ENCODE results near the gene UHRF2.
"Not testable (repeated sequence)": the region's sequence is repeated elsewhere in the genome, so short reads cannot be mapped to it uniquely, and the experiment has no call there.

The UHRF2 gene

DNA sequence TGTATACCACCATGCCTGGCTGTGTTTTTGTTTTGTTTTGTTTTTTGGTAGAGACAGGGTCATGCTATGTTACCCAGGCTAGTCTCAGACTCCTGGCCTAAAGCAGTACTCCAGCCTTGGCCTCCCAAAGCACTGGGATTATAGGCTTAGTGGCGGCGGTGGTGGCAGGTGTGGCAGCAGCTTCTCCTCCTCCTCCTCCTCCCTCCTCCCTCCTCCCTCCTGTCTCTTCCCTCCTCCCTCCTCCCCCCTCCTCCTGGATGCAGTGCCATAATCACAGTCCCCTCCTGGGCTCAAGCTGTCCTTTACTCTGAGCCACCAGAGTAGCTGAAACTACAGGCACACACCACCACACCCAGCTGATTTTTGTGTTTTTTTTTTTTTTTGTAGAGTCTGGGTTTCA, 71.2 kb downstream of the UHRF2 start:
- no peak for DNase-seq (ENCODE audit: low spot score in 2 of 2)
- Mint-ChIP-seq H3K9me3 (no peaks in the 10 kb centered on the region), H3K27ac (no peak overlapping the region), H3K4me3 (no peak overlapping the region), H3K27me3 (no peaks in the 10 kb centered on the region), H3K4me1 (no peaks in the 10 kb centered on the region), H3K36me3 (peaks cover 17% of the 10 kb centered on the region)
- no peak for ATAC-seq (ENCODE audit: low read depth)

DNA sequence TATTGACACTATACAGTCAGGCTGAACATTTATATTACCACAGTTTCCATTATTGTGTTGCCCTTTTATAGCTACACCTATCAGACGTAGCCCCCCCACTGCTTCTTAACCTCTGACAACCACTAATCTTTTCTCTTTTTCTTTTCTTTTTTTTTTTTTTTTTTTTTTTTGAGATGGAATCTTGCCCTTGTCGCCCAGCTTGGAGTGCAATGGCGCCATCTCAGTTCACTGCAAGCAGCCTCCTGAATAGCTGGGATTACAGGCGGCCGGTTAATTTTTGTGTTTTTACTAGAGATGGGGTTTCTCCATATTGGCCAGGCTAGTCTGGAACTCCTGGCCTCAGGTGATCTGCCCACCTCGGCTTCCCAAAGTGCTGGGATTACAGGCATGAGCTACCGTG, 75.4 kb downstream of the UHRF2 start:
- H3K27ac Mint-ChIP-seq, result no peak overlapping the region
- H3K4me3 Mint-ChIP-seq, result no peak overlapping the region
- H3K36me3 Mint-ChIP-seq, result peaks cover 23% of the 10 kb centered on the region
- no peaks in the 10 kb centered on the region for H3K27me3 Mint-ChIP-seq
- no peak for ATAC-seq (ENCODE audit: low read depth)
- H3K4me1 Mint-ChIP-seq, result no peaks in the 10 kb centered on the region
- no peaks in the 10 kb centered on the region for H3K9me3 Mint-ChIP-seq
- no peak for DNase-seq (ENCODE audit: low spot score in 2 of 2)

DNA sequence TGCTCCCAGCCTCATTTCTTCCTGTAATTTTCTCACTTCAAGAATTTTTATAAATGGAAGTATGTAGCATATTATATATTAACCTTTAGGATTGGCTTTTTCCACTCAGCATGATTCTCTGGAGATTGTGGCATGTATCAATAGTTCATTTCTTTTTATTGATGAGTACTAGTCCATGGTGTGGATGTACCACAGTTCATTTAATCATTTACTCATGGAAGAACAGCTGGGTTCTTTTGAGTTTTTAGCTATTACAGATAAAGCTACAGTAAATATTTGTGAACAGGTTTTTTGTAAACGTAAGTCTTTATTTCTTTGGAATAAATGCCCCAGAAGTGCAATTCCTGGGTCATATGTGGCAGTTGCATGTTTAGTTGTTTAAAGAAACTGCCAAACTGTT, 76.1 kb downstream of the UHRF2 start:
- no peak overlapping the region for H3K27ac Mint-ChIP-seq
- no peak for ATAC-seq (ENCODE audit: low read depth)
- no peaks in the 10 kb centered on the region for H3K9me3 Mint-ChIP-seq
- H3K4me3 Mint-ChIP-seq, result no peak overlapping the region
- H3K36me3 Mint-ChIP-seq, result peaks cover 25% of the 10 kb centered on the region
- no peaks in the 10 kb centered on the region for H3K27me3 Mint-ChIP-seq
- DNase-seq (ENCODE audit: low spot score in 2 of 2), result no peak
- H3K4me1 Mint-ChIP-seq, result no peaks in the 10 kb centered on the region

DNA sequence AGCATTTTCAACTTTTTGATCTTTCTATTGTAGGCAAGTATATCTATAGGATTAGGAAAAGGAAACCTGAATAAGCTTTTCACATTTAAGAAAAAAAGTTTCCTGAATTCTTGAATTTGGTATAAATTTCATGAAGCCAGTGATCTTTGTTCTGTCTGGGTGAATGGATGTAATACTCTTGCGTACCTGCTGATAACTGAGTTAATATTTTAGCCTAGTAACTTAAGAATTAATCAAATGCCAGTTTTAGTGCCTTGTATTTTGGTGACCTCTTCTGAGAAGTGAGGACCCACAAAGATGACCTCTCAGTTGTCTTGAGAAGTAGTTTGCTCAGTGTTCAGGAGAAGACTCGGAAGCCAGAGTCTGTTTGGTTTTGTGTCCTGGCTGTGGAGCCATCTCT, 77.9 kb downstream of the UHRF2 start:
- H3K4me1 Mint-ChIP-seq, result no peaks in the 10 kb centered on the region
- no peaks in the 10 kb centered on the region for H3K27me3 Mint-ChIP-seq
- ATAC-seq (ENCODE audit: low read depth) (no peak), DNase-seq (ENCODE audit: low spot score in 2 of 2) (no peak)
- peaks cover 25% of the 10 kb centered on the region for H3K36me3 Mint-ChIP-seq
- no peak overlapping the region for H3K27ac Mint-ChIP-seq
- no peaks in the 10 kb centered on the region for H3K9me3 Mint-ChIP-seq
- no peak overlapping the region for H3K4me3 Mint-ChIP-seq

DNA sequence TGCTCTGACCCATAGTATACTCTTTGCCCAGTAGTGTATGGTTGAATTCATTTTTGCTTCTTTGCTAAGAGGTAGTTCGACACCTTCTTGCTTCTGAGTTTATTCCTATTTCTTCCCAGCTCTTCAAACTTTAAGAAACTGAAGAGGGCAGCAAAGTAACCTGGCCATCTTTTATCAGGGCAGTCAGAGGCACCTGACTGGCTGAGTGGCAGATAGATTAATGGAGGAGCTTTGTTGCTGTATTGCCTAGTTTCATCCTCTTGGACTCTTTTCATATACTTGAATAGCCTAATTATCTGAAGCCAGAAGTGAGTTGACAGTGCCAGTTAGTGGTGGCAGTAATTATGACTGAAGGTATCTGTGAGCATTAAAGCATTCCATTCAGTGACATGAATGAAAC, 82.5 kb downstream of the UHRF2 start:
- H3K4me3 Mint-ChIP-seq, result no peak overlapping the region
- no peak for ATAC-seq (ENCODE audit: low read depth)
- H3K27me3 Mint-ChIP-seq, result no peaks in the 10 kb centered on the region
- peak overlapping the region; percentile 20 for H3K27ac Mint-ChIP-seq
- H3K36me3 Mint-ChIP-seq, result peaks cover 22% of the 10 kb centered on the region
- no peaks in the 10 kb centered on the region for H3K9me3 Mint-ChIP-seq
- no peak for DNase-seq (ENCODE audit: low spot score in 2 of 2)
- no peaks in the 10 kb centered on the region for H3K4me1 Mint-ChIP-seq

DNA sequence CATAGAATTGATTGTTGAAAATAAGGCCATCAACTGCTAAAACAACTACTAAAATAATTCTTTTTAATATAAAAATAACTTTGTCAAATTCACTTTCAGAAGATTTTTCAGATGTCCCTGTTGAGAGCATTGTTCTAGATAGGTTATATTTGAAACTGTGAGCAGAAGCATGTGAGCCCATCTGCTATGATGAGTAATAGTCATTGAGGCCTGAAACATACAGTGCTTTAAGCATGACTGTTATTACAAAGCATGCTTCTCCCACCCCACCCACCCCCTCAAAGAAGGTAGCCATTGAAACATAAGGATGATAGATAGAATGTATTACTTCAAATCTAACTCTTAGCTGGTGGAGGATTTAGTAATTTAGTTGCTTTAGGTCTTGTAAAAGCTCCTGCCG, 86.0 kb downstream of the UHRF2 start:
- no peaks in the 10 kb centered on the region for H3K27me3 Mint-ChIP-seq
- no peaks in the 10 kb centered on the region for H3K4me1 Mint-ChIP-seq
- DNase-seq (ENCODE audit: low spot score in 2 of 2) (no peak), ATAC-seq (ENCODE audit: low read depth) (no peak)
- peak overlapping the region; percentile 50 for H3K27ac Mint-ChIP-seq
- no peaks in the 10 kb centered on the region for H3K9me3 Mint-ChIP-seq
- H3K4me3 Mint-ChIP-seq, result no peak overlapping the region
- H3K36me3 Mint-ChIP-seq, result peaks cover 34% of the 10 kb centered on the region

DNA sequence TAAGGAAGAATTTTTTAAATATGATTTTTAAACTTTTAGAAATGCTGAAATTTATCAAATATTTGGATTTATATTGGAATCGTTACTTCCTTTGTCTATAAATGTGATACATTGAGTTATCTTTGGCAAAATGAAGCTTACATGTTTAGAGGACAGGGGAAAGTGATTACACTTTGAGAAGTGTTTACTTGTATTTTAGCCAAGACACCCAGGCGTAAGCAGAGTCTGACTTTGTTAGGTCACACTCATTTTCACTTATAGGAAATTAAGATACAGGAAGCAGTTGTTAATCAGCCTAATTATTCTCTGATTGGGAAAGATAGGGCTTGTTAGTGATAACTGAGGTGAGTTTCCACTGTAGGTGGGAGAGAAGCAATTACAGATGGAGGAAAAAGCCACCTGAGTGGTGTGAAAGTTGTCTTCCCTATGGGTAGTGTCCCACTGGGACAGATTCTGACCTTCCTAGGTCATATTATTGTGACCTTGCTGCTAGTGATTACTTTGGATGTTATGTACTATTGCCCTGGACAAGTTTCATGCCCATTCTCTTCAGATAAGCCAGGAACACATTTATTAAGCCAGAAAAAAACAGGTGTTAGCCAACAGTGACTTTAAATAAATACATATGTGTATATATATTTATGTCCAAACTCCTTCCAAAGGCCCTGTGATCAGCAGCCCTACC, 88.7 kb downstream of the UHRF2 start:
- DNase-seq (ENCODE audit: low spot score in 2 of 2), result no peak
- H3K27me3 Mint-ChIP-seq, result no peaks in the 10 kb centered on the region
- H3K9me3 Mint-ChIP-seq, result no peaks in the 10 kb centered on the region
- peak overlapping the region; percentile 45 for H3K27ac Mint-ChIP-seq
- ATAC-seq (ENCODE audit: low read depth), result no peak
- no peaks in the 10 kb centered on the region for H3K4me1 Mint-ChIP-seq
- no peak overlapping the region for H3K4me3 Mint-ChIP-seq
- H3K36me3 Mint-ChIP-seq, result peaks cover 42% of the 10 kb centered on the region

DNA sequence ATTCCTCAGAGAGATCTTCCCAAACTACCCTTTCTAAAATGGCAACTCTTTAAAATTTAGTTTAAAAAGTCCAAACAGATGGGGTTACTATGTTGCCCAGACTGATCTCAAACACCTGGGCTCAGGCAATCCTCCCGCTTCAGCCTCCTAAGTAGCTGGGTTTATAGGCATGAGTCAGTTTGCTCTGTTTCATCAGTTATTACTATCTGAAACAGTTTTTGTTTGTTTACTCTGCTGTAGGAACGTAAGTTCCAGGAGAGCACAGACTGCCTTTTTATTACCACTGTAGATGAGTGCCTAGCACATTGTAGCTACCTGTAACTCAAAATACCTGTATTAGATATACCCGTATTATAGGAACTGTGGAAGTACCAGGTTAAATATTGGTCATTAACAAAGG, 89.4 kb downstream of the UHRF2 start:
- H3K4me3 Mint-ChIP-seq, result no peak overlapping the region
- H3K36me3 Mint-ChIP-seq, result peaks cover 39% of the 10 kb centered on the region
- DNase-seq (ENCODE audit: low spot score in 2 of 2) (no peak), ATAC-seq (ENCODE audit: low read depth) (no peak)
- H3K9me3 Mint-ChIP-seq, result no peaks in the 10 kb centered on the region
- H3K27ac Mint-ChIP-seq, result no peak overlapping the region
- H3K27me3 Mint-ChIP-seq, result no peaks in the 10 kb centered on the region
- no peaks in the 10 kb centered on the region for H3K4me1 Mint-ChIP-seq

DNA sequence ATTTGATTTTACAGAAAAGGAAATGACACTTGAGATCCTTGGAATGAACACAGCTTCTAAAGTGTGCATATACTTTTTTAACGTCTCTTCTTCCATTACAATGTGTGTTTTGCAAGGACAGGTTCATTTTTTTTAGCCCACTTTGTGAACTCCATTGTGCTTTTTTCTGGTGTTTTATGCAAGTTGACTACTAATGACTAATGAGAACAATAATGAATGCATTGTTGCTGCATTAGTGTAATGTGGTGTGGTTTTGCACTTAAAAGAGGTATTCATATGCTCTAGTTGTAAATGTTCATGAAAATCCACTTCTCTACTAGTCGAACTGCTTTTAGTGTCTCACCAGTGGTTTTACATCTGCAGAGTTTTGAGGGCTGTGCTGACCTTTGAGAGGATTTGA, 93.6 kb downstream of the UHRF2 start:
- Mint-ChIP-seq H3K9me3 (no peaks in the 10 kb centered on the region), H3K27ac (no peak overlapping the region), H3K36me3 (peaks cover 31% of the 10 kb centered on the region), H3K4me3 (no peak overlapping the region), H3K4me1 (no peaks in the 10 kb centered on the region), H3K27me3 (no peaks in the 10 kb centered on the region)
- DNase-seq (ENCODE audit: low spot score in 2 of 2) (no peak), ATAC-seq (ENCODE audit: low read depth) (no peak)

DNA sequence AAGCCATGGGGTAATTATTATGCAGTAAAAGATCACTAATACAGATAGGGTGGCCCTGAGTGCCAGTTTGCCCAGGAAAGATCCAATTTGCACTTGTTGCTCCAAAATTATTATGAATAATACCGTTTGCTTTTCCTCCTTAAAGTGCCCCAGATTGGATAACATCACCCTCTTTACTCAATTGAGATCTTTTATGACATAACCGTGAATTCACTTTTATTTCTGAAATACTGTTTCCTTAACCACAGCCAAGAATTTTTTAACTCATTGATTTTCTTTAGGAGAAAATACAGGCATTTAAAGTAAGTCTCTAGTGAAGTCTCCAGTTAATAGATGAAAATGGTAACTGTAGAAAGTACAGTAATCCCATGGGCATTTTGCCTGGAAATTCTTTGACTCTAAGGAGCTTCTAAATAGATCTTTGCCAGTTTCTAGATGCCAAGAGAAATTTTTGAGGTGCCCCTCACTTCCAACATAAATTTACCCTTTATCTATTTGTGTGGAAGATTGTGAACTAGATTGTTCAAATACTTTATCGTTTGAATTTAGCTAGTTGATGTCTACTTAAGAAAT, 99.2 kb downstream of the UHRF2 start:
- DNase-seq (ENCODE audit: low spot score in 2 of 2) (no peak), ATAC-seq (ENCODE audit: low read depth) (no peak)
- peaks cover 9% of the 10 kb centered on the region for H3K36me3 Mint-ChIP-seq
- H3K27me3 Mint-ChIP-seq, result no peaks in the 10 kb centered on the region
- H3K27ac Mint-ChIP-seq, result peak overlapping the region; percentile 36
- no peak overlapping the region for H3K4me3 Mint-ChIP-seq
- H3K4me1 Mint-ChIP-seq, result no peaks in the 10 kb centered on the region
- peaks cover 4% of the 10 kb centered on the region for H3K9me3 Mint-ChIP-seq

DNA sequence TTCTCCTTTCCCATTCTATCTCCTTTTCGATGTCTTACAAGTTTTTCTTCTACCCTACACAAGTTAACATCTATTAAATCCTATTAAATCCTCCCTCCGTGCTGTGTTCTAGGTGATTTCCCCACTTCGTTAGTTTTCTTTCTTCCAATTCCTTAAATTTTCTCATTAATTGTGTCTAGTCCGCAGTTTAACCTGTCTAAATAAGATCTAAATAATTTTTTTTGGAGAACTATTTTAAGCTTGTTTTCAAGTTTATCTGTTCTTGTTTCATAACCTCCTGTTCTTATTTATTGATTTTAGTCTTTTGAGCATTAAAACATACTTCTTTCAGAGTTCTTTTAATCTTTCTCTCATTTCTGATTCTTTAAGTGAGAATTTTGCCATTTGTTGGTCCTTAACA, 109.3 kb downstream of the UHRF2 start:
- DNase-seq (ENCODE audit: low spot score in 2 of 2) (no peak), ATAC-seq (ENCODE audit: low read depth) (no peak)
- Mint-ChIP-seq H3K36me3 (peaks cover 33% of the 10 kb centered on the region), H3K9me3 (peaks cover 5% of the 10 kb centered on the region), H3K4me3 (no peak overlapping the region), H3K27me3 (no peaks in the 10 kb centered on the region), H3K4me1 (no peaks in the 10 kb centered on the region), H3K27ac (no peak overlapping the region)

DNA sequence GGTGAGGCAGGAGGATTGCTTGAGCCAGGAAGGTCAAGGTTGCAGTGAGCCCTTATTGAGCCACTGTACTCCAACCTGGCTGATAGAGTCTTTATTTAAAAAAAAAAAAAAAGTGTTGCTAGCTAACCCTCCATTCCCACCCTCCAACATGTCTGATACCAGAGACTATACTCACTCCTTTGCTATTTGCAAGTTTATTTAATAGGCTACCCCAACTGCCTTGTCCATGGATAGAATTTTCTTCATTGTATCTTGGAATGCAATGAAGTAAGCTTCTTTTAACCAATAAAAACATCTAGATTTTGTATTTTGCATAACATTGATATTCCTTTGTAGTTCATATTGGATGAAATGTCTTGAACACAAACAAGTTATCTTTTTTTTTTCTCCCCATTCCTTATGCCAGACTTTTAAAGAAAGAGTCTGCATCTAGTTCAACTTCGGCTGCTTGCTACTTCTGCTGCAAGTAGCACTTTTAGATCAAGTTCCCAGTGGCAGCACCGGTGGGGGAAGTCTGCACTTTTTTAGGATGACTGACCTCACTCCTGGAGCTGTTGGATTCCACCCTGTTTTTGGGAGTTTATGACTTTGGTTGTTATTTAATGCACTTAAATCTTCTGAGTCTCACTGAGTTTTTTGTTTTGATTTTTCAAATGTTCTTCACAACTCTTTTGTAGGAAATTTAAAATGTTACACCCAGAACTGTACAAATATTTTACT, 112.5 kb downstream of the UHRF2 start:
- ATAC-seq (ENCODE audit: low read depth), result no peak
- Mint-ChIP-seq H3K27me3 (no peaks in the 10 kb centered on the region), H3K27ac (no peak overlapping the region), H3K4me3 (no peak overlapping the region), H3K4me1 (no peaks in the 10 kb centered on the region), H3K36me3 (peaks cover 21% of the 10 kb centered on the region), H3K9me3 (peaks cover 5% of the 10 kb centered on the region)
- no peak for DNase-seq (ENCODE audit: low spot score in 2 of 2)

DNA sequence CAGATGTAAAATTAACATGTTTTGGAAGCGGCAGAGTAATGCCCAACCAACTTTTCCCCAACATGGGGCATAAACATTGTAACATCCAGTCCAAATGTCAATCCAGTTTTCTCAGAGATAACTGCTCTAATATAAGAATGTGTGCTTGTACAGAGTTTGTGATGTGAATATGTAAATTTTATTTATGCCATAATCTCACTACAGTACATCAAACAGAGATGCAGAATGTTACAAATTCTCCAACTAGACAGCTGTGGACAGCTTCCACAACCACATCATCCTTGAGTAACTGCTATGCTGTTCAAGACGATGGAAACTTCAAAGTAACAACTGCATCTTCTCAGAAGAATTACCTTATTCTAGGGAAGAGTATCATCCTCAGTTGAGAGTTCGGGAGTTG, 122.6 kb downstream of the UHRF2 start:
- Mint-ChIP-seq H3K36me3 (no peaks in the 10 kb centered on the region), H3K9me3 (no peaks in the 10 kb centered on the region), H3K27ac (no peak overlapping the region), H3K4me1 (no peaks in the 10 kb centered on the region), H3K27me3 (peaks cover 2% of the 10 kb centered on the region), H3K4me3 (no peak overlapping the region)
- DNase-seq (ENCODE audit: low spot score in 2 of 2) (no peak), ATAC-seq (ENCODE audit: low read depth) (no peak)

DNA sequence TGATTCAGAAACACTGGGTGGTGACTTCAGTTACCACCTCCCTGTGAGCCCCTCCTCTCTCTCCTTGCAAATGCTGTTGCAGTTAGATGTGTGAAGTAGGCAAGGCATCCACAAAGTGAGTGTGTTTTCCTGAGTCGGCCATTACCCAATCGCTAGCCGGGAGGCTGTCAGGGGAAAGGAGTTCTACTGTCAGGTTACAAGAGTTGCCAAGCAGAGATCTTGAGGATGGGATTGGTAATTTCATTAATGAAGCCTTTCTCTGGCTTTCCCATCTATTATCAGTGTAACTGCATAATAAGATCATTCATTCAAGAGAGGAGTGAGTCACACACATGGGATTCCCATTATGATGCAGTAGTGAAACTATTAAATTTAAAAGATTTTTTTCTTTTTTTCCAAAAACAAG, 125.7 kb downstream of the UHRF2 start:
- Mint-ChIP-seq H3K9me3 (no peaks in the 10 kb centered on the region), H3K27me3 (peaks cover 2% of the 10 kb centered on the region), H3K27ac (no peak overlapping the region), H3K36me3 (no peaks in the 10 kb centered on the region), H3K4me3 (no peak overlapping the region), H3K4me1 (no peaks in the 10 kb centered on the region)
- ATAC-seq (ENCODE audit: low read depth), result no peak
- no peak for DNase-seq (ENCODE audit: low spot score in 2 of 2)

DNA sequence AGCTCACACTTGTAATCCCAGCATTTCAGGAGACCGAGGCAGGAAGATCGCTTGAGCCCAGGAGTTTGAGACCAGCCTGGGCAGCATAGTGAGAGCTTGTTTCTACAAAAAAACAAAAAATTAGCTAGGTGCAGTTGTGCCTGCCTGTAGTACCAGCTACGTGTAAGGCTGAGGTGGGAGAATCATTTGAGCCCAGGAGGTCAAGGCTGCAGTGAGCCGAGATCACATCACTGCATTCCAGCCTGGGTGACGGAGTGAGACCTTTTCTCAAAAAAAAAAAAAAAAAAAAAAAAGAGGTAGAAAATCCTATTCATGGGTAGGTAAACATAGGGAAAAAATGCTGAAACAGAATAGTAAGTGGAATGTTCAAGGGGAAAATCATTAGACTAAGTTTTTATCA, 129.6 kb downstream of the UHRF2 start:
- DNase-seq (ENCODE audit: low spot score in 2 of 2); H3K36me3 Mint-ChIP-seq; H3K9me3 Mint-ChIP-seq; ATAC-seq (ENCODE audit: low read depth); H3K27me3 Mint-ChIP-seq; H3K27ac Mint-ChIP-seq; H3K4me3 Mint-ChIP-seq; H3K4me1 Mint-ChIP-seq: not testable (repeated sequence)
